HG03469 (cell line): ENCODE measurements around the gene NTRK2.

Experiments used
- ATAC-seq: cut with Tn5 transposase; IDR thresholded peaks from one replicate; pipeline ENCODE4 v1.9.1; 2021; ENCODE audit warnings: mild to moderate bottlenecking, moderate library complexity, moderate number of reproducible peaks; ENCODE audit not compliant: unreplicated experiment

Gene NTRK2

DNA sequence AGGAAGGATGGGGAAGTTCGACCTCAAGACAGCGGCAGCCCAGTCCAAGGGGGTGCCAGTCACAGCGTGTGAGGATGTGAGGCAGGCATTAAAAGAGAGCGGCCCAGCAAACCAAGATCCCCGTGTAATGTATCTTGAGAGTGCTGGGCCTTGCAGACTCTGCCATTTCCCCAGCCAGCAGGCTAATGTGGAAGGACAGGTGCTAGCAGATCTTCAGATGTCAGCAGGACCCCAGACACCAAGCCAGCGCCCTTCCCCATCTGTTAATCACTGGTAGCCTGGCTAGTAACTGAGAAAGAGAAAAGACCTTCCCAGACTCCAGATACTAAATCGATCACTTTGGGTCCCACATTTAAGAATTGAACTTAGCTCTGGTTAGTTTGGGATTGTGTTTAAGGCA lies 62.2 kb downstream of the NTRK2 start:
- ATAC-seq, result no peak

DNA sequence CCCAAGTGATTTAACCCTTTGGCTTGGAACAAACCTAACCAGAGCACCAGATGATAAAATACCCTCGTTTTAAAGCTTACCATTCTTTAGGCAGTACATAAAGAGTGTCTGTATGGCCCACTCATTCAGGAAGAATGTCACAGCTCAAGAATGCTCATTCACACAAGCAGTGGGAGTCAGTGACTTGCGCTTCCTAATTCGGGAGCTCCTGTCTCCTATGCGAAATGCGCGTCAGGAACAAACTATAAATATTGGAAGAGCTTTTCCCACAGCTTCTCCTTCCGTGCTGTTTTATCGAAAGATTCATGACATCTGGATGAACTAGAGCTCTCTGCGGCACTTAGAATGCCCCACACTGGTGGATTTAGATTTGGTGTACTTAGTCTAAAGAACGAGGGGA lies 66.6 kb downstream of the NTRK2 start:
- ATAC-seq, result no peak

DNA sequence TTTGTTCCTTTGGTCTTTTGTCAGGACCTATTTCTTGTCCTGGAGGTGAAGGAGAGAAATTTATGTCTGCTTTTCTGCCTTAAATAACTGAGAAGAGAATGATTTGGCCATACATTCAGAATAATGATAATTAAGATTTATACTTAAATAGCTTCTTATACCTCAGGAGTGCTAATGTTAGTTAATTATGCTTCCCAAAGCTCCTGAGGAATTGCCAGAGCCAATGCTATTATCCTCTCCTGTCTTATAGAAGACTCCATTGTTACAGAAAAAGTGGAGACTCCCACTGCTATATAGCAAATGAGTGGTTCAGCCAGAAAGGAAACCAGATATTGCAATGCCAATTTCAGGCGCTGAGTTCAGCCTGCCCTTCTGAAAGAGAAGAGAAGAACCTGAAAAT lies 67.0 kb downstream of the NTRK2 start:
- no peak for ATAC-seq

DNA sequence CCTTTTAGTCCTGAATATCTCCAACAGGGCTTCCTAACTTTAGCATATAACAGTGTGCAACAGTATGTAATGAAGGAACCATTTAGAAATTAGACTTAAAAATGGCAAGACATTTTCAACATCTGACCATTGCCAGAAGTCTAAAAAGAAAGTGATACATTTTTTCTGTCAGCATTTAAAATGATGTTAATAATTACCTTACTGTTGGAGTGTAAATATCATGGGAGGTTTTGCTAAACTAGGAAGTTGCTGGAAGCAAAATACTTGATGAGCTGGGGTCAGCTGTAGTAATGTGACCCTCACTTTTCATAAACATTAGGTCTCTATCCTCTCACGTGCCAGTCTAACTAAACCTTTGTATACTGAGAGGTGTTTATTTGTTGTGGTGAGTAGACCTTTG lies 68.8 kb downstream of the NTRK2 start:
- ATAC-seq, result no peak

DNA sequence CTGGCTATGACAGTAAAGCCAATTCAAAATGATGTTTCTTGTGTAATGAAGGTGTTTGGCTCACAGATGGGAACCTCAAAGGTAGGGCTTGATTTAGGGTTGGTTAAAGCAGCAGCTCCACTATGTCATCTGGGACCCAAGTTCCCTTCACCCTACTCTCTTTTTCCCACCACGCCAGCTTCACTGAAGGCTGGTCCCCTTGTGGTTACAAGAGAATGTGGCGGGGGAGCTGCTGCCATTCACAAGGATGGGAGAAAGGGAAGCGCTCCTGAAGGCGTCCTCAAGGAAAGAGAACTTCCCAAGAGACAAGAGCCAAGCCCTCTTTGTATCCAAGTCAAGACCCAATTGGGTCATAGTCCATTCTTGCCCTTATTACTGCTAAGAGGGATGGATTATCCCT lies 72.7 kb downstream of the NTRK2 start:
- ATAC-seq, result no peak

DNA sequence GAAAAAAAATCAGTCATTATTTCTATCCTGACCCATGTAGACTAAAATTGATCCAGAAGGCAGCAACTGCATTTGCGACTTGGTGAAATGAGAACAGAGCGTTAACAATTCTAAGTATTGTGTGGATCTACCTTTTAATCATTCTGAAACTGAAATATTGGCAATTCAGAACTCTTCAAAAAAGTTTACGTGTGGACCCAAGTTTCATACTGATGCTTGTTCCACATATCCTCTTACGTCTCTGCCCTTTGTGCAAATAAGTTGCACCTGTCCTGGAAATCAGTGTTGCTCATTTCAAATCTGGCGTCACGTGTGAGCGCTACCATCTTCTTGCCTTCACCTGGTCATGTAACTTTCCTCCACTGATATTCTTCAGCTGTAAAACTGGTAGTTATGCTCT lies 74.7 kb downstream of the NTRK2 start:
- no peak for ATAC-seq

DNA sequence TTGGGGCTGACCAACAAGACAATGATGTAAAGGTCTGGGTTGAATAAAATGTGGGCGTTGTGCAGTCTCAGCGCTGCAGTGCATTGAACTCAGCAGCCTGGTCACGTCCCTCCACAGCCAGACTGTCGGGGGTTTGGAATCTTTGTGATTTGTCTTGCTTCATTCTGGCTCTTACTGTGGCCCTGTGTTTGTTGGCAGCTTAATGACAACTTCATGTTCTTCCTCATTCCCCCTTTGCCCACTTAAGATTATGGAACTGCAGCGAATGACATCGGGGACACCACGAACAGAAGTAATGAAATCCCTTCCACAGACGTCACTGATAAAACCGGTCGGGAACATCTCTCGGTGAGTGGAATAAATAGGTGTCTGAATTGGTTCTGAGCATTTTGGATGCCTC lies 75.2 kb downstream of the NTRK2 start:
- no peak for ATAC-seq

DNA sequence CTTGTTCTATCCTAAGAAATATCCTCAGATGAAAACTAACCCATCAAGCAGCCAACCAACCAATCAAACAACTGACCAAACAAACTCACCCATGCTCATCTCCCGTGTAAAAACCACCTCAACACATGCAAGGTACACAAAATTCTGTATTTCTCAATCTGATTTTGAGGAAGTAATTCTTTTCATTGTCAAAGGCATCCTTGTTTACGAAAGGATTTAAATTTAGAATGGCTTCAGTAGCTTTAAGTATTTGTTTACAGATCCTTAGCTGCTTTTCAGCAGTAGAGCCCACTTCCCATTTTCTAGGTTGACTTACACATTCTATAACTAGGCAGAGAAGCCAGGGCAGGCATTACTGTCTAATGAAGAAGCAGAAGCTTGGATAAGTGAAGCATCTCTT lies 78.6 kb downstream of the NTRK2 start:
- ATAC-seq, result peak; percentile 57

DNA sequence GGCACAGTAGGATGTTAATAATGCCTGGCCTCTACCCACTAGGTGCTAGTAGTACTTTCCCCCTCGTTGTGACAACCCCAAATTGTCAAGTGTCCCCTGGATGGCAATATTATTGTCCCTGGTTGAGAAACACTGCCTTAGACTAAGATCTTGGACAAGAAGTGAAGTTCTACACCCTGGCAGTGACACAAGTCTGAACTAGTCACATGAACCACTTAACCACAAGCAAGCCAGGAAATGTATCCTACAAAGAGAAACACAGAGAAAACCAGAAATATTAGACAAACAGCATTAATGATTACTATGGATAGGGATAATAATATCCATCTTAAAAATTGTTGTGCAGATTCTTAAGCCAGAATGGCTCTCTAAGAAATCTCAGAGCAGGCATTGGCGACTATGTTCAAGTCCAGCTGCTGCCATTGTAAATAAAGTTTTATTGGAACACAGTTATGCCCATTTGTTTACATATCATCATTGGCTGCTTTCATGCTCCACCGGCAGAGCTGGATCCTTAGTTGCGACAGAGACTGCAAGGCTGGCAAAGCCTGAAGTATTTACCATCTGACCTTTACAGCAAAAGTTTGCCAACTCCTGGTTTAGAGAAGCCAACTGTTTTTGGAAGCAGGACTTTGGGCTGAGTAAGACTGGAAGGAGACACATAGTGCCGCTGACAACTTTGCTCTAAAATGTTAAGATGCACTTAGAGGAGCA lies 80.8 kb downstream of the NTRK2 start:
- no peak for ATAC-seq

DNA sequence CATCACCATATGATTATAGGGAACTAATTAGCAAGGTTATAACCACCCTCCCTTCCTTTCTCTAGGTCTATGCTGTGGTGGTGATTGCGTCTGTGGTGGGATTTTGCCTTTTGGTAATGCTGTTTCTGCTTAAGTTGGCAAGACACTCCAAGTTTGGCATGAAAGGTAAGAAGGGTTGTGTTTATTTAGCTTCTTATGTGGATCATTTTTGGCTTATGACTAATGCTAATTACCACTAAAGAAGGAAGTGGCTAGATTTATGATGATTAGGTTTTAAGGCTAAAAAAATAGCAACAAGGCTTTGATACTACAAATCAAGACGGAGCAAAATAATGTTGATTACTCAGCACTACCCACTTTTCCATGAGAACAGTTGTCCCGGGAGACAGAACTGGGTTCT lies 82.4 kb downstream of the NTRK2 start:
- no peak for ATAC-seq

DNA sequence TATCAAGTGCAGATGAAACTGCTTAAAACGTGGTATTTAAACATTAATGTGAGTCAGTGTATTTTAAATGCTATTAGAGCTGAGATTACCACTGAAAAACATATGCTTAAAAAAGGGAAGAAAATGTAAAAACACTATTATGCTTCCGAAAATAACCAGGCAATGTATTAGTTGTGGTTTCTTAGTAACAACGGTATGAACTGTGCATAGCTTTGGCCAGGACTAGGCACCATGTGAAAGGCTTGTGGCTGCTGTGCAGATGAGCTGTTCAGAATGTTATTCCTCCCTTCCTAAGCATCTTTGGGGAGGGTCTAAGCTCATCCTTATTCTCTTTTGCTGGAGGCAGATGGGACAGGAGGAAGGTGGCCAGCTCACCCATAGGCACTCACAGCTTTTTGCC lies 84.9 kb downstream of the NTRK2 start:
- ATAC-seq, result no peak

DNA sequence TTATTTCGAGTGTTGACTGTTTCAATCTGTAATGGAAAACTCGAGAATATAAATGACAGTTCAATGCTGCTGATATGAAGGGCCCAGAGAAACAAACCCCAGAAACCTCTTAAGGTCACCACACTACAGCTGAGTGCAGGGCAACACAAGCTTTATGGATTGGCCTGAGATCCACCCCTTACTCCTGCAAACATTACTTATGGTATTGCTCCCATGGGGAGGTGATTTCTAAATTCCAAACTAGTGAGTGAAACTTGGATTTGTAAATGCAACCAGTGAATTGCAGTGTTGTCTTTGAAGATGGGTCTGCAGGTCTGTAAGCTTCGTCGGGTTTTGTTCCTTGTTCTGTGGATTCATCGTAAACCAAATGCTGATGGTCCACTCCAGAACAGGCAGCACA lies 85.4 kb downstream of the NTRK2 start:
- no peak for ATAC-seq

DNA sequence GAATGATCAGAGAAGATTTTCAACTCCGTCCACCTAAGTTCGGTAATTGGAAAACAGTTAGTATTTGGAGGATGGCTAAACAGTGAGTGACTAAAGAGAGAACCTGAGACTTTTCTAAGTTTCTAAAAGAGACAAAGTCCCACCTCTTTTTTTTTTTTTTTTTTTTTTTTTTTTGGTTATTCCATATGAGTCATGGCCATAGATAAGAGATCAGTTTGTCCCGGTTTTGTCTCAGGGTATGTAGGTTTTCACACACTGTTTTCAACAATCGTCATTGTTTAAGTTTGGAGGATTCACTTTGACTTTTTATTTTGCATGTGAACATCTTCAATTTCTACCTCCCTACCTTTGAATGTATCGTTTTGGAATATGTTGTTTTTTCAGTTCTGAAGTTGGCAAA lies 85.9 kb downstream of the NTRK2 start:
- no peak for ATAC-seq

DNA sequence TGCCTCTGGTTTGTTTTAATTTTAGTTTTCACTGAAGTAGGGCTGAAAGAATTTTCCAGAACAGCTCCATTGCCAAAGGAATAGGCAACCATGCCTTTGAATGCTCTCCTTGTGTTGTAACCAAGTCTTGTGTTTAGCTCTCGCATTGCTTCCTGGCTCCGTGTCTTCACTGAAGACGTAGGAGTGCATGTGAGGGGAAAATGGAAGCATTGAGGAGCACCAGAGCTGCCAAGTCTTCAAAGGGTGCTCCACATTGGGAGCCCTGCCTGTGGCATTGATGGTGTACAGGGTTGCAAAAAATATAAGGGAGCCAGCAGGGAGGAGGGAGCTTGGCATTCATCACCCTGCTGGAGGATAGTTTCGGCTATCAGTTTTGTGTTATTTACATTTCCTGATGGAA lies 86.6 kb downstream of the NTRK2 start:
- no peak for ATAC-seq

DNA sequence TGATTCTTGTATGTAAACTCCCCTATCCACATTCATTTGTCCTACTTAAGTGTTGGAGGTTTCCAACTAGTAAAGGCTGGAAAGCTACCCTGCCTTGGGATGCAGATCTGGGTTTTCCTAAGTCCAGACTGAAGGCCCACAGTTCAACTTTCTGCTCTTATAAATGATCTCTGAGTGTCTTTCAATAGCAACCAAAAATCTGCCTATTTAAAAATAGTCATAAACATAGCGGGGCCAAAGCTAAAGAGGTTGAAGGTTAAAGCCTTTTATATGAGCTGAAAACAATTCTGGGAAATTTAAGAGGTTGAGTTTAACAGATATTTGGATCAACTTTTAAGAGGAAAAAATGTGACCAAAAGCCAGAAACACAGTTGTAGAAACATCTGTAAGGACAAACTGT lies 87.2 kb downstream of the NTRK2 start:
- no peak for ATAC-seq

DNA sequence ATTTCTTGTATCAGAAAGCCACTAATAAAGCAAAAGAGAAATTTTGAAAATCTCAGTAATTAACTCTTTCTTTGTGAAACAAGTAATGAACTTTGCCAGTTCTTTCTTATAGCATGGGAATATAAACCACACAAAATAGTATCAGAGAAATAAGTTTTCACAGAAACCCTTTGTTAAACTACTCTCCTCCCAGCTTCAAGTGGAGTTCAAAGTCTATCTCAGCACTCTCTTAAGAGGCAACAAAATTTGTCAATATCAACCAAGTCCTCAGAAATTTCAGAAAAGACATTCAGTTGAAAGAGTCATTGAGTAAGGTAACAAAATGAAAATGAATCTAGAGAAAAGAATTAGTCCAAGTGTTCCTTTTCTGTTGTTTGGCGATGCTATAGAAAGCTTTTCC lies 89.3 kb downstream of the NTRK2 start:
- no peak for ATAC-seq

DNA sequence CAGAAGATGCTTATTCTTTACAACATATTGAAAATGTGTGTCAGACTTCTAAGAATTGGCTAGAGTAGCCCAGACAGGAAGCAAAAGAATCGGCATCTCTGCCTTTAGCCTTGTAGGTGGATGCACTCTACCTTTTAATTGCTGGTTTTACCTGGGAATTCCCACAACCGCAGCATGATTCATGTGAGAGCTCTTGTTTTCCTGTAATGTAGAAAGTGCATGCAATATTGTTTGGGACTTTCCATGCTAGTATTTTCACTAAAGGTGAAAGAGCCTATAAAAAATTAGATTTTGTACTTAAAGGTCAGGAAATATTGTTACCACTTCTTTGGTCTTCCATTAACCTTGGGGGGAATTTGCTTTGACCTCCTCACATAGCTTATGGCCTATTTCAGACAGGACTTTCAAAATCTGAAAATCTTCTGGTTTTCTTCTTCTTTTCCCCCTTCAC lies 89.8 kb downstream of the NTRK2 start:
- ATAC-seq, result peak; percentile 49

DNA sequence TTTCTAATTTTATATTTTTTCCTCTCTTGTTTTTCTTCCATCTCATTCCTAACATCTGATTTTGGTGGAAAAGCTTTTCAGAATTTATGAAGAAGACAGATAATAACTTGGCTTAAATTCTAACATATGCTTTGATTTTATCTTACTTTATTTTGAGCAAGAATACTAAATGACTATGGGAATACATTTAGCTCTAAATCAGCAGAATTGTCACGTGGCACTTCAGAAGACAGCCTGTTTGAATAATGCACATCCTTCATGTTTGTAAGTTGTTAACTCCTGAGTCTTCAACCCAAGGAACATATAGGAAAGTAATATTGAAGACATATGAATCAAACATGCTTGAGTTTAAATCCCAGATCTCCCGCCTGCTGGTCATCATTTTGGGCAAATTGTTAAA lies 90.3 kb downstream of the NTRK2 start:
- no peak for ATAC-seq

DNA sequence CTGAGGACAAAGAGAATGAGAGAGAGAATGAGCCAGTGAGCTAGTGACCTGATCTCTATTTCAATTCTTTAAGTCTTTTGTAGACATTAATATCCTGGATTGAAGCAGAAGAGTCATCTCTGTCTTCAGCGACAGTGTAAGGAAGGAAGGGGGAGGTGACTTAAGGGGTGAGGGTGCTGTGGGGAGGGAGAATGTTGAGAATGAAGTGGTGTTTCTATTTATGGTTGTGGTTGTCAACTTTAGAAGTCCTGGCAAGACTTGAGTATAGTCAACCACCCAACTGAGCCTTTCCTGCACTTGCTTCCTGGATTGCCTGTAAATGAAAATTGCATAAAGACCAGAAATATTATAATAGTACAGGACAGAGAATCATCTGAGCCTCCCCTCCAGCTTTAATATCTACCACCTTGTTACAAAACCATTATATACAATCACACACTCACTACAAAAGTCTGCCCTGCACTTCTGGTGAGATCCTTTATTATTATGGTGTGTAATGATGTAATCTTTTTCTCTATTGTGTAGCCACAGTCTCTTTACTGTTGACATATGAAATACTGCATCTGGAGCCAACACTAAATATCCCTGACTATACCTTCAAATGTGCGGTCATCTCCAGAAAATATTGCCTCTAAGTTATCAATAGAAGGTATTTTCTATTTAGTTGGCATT lies 91.7 kb downstream of the NTRK2 start:
- no peak for ATAC-seq

DNA sequence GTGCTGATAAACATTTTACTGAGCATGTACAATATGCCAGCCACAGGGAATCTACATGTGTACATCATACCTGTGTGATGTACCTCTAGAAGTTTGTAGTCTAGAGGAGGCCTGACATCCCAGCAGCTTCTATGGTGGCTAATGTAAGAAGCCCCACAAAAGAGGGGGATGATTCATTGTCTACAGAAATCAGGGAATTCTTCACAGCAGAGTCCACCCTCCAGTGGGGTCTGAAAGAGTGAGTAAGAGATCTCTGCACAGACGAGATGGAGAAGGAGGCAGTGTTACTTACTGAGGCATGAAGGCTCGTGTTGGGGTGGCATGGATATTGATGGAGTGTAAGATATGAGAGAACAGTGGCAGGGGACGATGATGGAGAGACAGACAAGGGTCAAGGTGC lies 103.0 kb downstream of the NTRK2 start:
- ATAC-seq, result no peak

DNA sequence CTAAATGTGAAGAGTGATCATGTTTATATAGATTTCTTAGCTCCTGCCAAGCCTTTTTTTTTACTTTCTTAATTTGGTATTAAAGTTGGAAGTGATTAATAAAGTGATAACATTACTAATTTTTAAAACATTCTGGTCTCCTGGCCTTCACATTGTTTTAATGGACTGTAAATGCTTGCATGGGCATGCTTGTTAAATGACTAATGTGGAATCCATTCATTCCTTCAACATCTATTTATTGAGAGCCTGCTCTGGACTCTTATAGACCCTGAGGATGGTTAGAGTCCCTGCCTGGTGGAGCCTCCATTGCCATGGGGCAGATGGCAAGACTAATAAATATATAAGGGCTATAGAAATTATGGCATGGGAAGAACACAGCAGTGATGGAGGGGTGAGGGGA lies 103.5 kb downstream of the NTRK2 start:
- ATAC-seq, result no peak

DNA sequence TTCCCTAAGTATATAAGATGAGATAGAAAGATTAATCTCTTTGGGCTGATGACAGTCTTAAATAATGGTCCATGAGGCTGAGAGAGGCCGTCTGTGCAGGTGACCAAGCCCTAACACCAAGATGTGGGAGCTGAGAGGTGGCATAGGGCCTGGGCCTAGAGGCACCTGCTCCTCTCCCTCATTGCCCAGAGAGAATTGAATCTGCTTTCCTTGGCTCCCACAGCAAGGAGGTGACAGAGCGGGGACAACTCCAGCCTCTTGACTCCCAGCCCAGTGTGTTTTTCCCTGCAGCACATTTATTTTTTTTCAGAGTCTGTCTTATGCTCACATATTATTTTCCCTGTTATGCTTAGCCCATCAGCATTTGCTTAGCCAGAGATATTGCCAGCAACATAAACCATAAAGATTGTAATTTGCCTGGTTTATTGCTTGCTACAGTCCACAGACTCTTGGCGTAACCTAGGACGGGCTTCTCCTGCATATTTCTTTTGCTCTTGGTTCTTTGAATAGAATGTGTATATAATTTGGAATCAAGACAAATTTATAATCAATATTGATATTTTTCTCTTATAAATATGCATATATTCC lies 105.6 kb downstream of the NTRK2 start:
- no peak for ATAC-seq
